ENCODE measurements around the gene PRR11.
"Not testable (repeated sequence)": the region's sequence is repeated elsewhere in the genome, so short reads cannot be mapped to it uniquely, and the experiment has no call there.

Gene PRR11

GRCh38 chr17:59129814-59130213 lies 25.7 kb upstream of the PRR11 start:
- H3K27ac Mint-ChIP-seq (ENCODE audit: low read depth): no peak overlapping the region
- H3K36me3 Mint-ChIP-seq (ENCODE audit: insufficient read depth): peaks cover 12% of the 10 kb centered on the region
- no peak for DNase-seq (ENCODE audit: low spot score in 2 of 2)
- H3K9me3 Mint-ChIP-seq: no peaks in the 10 kb centered on the region
- ATAC-seq (replicated peaks; ENCODE audit: extremely low read depth, poor library complexity, severe bottlenecking): no peak
- peaks cover 5% of the 10 kb centered on the region for H3K4me1 Mint-ChIP-seq
- H3K27me3 Mint-ChIP-seq: no peaks in the 10 kb centered on the region
- no peak overlapping the region for H3K4me3 Mint-ChIP-seq

- Mint-ChIP-seq H3K36me3 (ENCODE audit: insufficient read depth) (peaks cover 12% of the 10 kb centered on the region), H3K4me3 (no peak overlapping the region), H3K27ac (ENCODE audit: low read depth) (no peak overlapping the region), H3K27me3 (no peaks in the 10 kb centered on the region), H3K4me1 (peaks cover 11% of the 10 kb centered on the region), H3K9me3 (no peaks in the 10 kb centered on the region)
- ATAC-seq (replicated peaks; ENCODE audit: extremely low read depth, poor library complexity, severe bottlenecking): no peak
- no peak for DNase-seq (ENCODE audit: low spot score in 2 of 2)
Observed at GRCh38 chr17:59131131-59131530, 24.4 kb upstream of the PRR11 start.

- not testable (repeated sequence) for H3K27ac Mint-ChIP-seq (ENCODE audit: low read depth); H3K36me3 Mint-ChIP-seq (ENCODE audit: insufficient read depth); H3K4me3 Mint-ChIP-seq; H3K9me3 Mint-ChIP-seq; ATAC-seq (replicated peaks; ENCODE audit: extremely low read depth, poor library complexity, severe bottlenecking); H3K4me1 Mint-ChIP-seq; H3K27me3 Mint-ChIP-seq; DNase-seq (ENCODE audit: low spot score in 2 of 2)
Observed at GRCh38 chr17:59138339-59138738, 17.2 kb upstream of the PRR11 start.

DNA sequence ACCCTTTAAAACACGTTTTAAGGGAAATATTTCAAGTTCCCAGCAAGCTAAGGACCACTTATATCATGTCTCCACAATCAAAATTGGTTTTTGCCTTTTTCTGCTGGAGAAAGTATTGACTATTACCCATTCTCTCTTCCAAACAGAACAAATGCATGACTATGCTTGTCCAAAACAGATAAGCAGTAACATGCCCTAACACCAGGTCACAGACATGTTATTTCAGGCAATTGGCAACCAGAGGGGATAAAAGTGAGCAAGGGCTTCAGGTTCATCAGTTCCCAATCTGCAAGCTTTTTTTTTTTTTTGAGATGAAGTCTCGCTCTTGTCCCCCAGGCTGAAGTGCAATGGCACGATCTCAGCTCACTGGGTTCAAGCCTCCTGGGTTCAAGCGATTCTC lies 15.6 kb upstream of the PRR11 start:
- Mint-ChIP-seq H3K9me3 (no peaks in the 10 kb centered on the region), H3K4me1 (peaks cover 10% of the 10 kb centered on the region), H3K27ac (ENCODE audit: low read depth) (no peak overlapping the region), H3K4me3 (no peak overlapping the region), H3K36me3 (ENCODE audit: insufficient read depth) (peaks cover 4% of the 10 kb centered on the region), H3K27me3 (no peaks in the 10 kb centered on the region)
- DNase-seq (ENCODE audit: low spot score in 2 of 2): no peak
- ATAC-seq (replicated peaks; ENCODE audit: extremely low read depth, poor library complexity, severe bottlenecking): no peak

DNA sequence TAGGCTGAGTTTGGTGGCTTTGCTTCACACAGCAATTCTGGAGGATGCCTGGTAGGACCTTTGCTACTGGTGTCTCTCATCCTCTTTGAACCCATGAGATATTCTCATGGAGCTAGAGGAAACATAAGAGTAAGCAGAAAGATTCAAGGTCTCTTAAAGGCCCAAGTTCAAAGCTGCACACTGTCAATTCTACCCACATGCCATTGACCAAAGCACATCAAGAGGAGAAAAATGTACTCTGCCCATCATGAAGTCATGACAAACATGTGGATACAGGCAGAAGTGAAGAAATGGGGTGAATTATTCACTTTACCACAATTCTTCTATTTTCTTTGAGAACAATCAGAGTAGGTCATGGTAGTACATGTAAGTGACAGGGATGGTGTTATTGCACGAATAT lies 13.7 kb upstream of the PRR11 start:
- H3K4me1 Mint-ChIP-seq: peaks cover 12% of the 10 kb centered on the region
- ATAC-seq (replicated peaks; ENCODE audit: extremely low read depth, poor library complexity, severe bottlenecking) (no peak), DNase-seq (ENCODE audit: low spot score in 2 of 2) (no peak)
- no peaks in the 10 kb centered on the region for H3K27me3 Mint-ChIP-seq
- H3K9me3 Mint-ChIP-seq: no peaks in the 10 kb centered on the region
- H3K4me3 Mint-ChIP-seq: no peak overlapping the region
- no peak overlapping the region for H3K27ac Mint-ChIP-seq (ENCODE audit: low read depth)
- peaks cover 7% of the 10 kb centered on the region for H3K36me3 Mint-ChIP-seq (ENCODE audit: insufficient read depth)

GRCh38 chr17:59145571-59146096 lies 9.9 kb upstream of the PRR11 start:
- no peak for ATAC-seq (replicated peaks; ENCODE audit: extremely low read depth, poor library complexity, severe bottlenecking)
- H3K27me3 Mint-ChIP-seq: no peaks in the 10 kb centered on the region
- peaks cover 25% of the 10 kb centered on the region for H3K4me1 Mint-ChIP-seq
- no peak overlapping the region for H3K27ac Mint-ChIP-seq (ENCODE audit: low read depth)
- no peak for DNase-seq (ENCODE audit: low spot score in 2 of 2)
- no peak overlapping the region for H3K4me3 Mint-ChIP-seq
- H3K36me3 Mint-ChIP-seq (ENCODE audit: insufficient read depth): peaks cover 8% of the 10 kb centered on the region
- H3K9me3 Mint-ChIP-seq: no peaks in the 10 kb centered on the region

- Mint-ChIP-seq H3K4me3 (no peak overlapping the region), H3K4me1 (peaks cover 52% of the 10 kb centered on the region)
Observed at GRCh38 chr17:59149051-59149450, 6.5 kb upstream of the PRR11 start.

GRCh38 chr17:59149841-59150511 lies 5.6 kb upstream of the PRR11 start:
- no peaks in the 10 kb centered on the region for H3K27me3 Mint-ChIP-seq
- peaks cover 9% of the 10 kb centered on the region for H3K36me3 Mint-ChIP-seq (ENCODE audit: insufficient read depth)
- no peak overlapping the region for H3K4me3 Mint-ChIP-seq
- H3K4me1 Mint-ChIP-seq: peaks cover 51% of the 10 kb centered on the region
- no peak overlapping the region for H3K27ac Mint-ChIP-seq (ENCODE audit: low read depth)
- DNase-seq (ENCODE audit: low spot score in 2 of 2) (no peak), ATAC-seq (replicated peaks; ENCODE audit: extremely low read depth, poor library complexity, severe bottlenecking) (peak; percentile 52)
- H3K9me3 Mint-ChIP-seq: no peaks in the 10 kb centered on the region

More at GRCh38 chr17:59149051-59149450, 6.5 kb upstream of the PRR11 start:
- Mint-ChIP-seq H3K9me3 (no peaks in the 10 kb centered on the region), H3K27ac (ENCODE audit: low read depth) (no peak overlapping the region), H3K27me3 (no peaks in the 10 kb centered on the region), H3K36me3 (ENCODE audit: insufficient read depth) (peaks cover 7% of the 10 kb centered on the region)
- DNase-seq (ENCODE audit: low spot score in 2 of 2) (no peak), ATAC-seq (replicated peaks; ENCODE audit: extremely low read depth, poor library complexity, severe bottlenecking) (no peak)

GRCh38 chr17:59151006-59151405 lies 4.5 kb upstream of the PRR11 start:
- Mint-ChIP-seq H3K27me3 (no peaks in the 10 kb centered on the region), H3K9me3 (no peaks in the 10 kb centered on the region), H3K4me1 (peaks cover 43% of the 10 kb centered on the region), H3K4me3 (no peak overlapping the region), H3K27ac (ENCODE audit: low read depth) (peak overlapping the region; percentile 14), H3K36me3 (ENCODE audit: insufficient read depth) (peaks cover 6% of the 10 kb centered on the region)
- ATAC-seq (replicated peaks; ENCODE audit: extremely low read depth, poor library complexity, severe bottlenecking) (no peak), DNase-seq (ENCODE audit: low spot score in 2 of 2) (no peak)

GRCh38 chr17:59151591-59151990 lies 4.0 kb upstream of the PRR11 start:
- Mint-ChIP-seq H3K4me3 (peak overlapping the region; percentile 26), H3K27ac (ENCODE audit: low read depth) (peak overlapping the region; percentile 14), H3K36me3 (ENCODE audit: insufficient read depth) (peaks cover 6% of the 10 kb centered on the region), H3K27me3 (no peaks in the 10 kb centered on the region), H3K4me1 (peaks cover 43% of the 10 kb centered on the region), H3K9me3 (no peaks in the 10 kb centered on the region)
- ATAC-seq (replicated peaks; ENCODE audit: extremely low read depth, poor library complexity, severe bottlenecking): no peak
- no peak for DNase-seq (ENCODE audit: low spot score in 2 of 2)

DNA sequence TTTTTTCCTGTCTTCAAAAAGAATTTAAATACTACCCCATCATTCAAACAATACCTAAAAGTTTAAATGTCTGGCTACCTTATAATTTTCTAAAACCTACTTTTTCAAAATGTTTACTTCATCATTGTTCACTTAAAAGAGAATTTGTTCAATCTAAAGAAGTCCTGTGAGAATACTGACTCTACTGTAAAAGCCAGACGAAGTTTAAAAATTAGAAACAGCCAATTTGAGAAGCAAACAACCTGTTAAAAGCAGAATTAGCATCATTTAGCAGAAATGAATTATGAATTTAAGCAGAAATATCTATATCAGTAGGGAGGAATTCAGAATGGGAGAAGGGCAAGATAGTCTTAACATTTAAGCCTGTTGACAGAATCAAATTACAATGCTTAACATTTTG lies 2.6 kb upstream of the PRR11 start:
- H3K27ac Mint-ChIP-seq (ENCODE audit: low read depth): no peak overlapping the region
- no peaks in the 10 kb centered on the region for H3K27me3 Mint-ChIP-seq
- peaks cover 48% of the 10 kb centered on the region for H3K4me1 Mint-ChIP-seq
- H3K36me3 Mint-ChIP-seq (ENCODE audit: insufficient read depth): peaks cover 4% of the 10 kb centered on the region
- ATAC-seq (replicated peaks; ENCODE audit: extremely low read depth, poor library complexity, severe bottlenecking) (no peak), DNase-seq (ENCODE audit: low spot score in 2 of 2) (no peak)
- H3K4me3 Mint-ChIP-seq: no peak overlapping the region
- H3K9me3 Mint-ChIP-seq: no peaks in the 10 kb centered on the region

DNA sequence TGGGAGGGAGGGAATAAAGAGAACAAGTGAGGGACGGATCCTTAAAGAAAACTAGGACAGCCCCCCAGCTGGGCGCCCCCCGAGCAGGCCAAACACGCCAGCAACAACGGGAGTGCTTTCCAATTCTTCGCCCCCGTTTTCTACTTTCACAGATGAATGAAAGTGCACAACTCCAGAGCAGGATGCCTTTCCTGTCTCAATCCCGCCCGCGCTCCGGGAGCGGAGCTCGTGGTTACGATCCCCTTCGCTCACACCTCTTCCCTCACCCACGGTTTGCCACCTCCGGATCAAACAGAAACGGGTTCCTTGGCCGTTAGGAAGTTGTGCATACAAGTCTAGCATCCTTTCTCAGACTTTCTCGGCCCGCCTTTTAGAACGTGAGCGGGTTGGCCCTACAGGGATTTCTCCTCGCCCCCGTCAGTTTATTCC lies 1.2 kb upstream of the PRR11 start:
- H3K4me1 Mint-ChIP-seq: peaks cover 56% of the 10 kb centered on the region
- DNase-seq (ENCODE audit: low spot score in 2 of 2) (no peak), ATAC-seq (replicated peaks; ENCODE audit: extremely low read depth, poor library complexity, severe bottlenecking) (no peak)
- no peak overlapping the region for H3K4me3 Mint-ChIP-seq
- H3K27ac Mint-ChIP-seq (ENCODE audit: low read depth): no peak overlapping the region
- H3K36me3 Mint-ChIP-seq (ENCODE audit: insufficient read depth): peaks cover 4% of the 10 kb centered on the region
- H3K27me3 Mint-ChIP-seq: no peaks in the 10 kb centered on the region
- no peaks in the 10 kb centered on the region for H3K9me3 Mint-ChIP-seq

GRCh38 chr17:59154721-59155438 lies 666 bp upstream of the PRR11 start, which contains the start of gene SKA2:
TSS of gene SKA2 (minus strand) at chr17:59155186. CDS start at chr17:59155163, 23 bp downstream.
- Mint-ChIP-seq H3K9me3 (no peaks in the 10 kb centered on the region), H3K27ac (ENCODE audit: low read depth) (no peak within 1 kb of the TSS), H3K36me3 (ENCODE audit: insufficient read depth) (peaks cover 2% of the 10 kb centered on the region), H3K4me3 (no peak within 1 kb of the TSS), H3K4me1 (peaks cover 55% of the 10 kb centered on the region), H3K27me3 (no peaks in the 10 kb centered on the region)
- ATAC-seq (replicated peaks; ENCODE audit: extremely low read depth, poor library complexity, severe bottlenecking) (peak; percentile 82), DNase-seq (ENCODE audit: low spot score in 2 of 2) (peak; percentile 89 to 98)

Data from central memory CD8-positive, alpha-beta T cell (primary cell).